HEK293 (cell line): Measurements from ENCODE around the gene C19orf25.

Experiments
- TCF7L2 ChIP-seq: IDR thresholded peaks from 2 replicates; pipeline ENCODE4 v1.6.1; 2011; ENCODE audit warnings: low read depth, mild to moderate bottlenecking, inconsistent platforms, low read length, moderate library complexity, borderline replicate concordance
- TF ChIP-seq, protein P1 (sequence below): fragments of 450-650 bp; formaldehyde crosslinking; IDR thresholded peaks from 2 replicates; pipeline ENCODE4 v1.5.1; 2016; ENCODE audit warnings: missing biosample characterization, missing genetic modification characterization

DNA sequence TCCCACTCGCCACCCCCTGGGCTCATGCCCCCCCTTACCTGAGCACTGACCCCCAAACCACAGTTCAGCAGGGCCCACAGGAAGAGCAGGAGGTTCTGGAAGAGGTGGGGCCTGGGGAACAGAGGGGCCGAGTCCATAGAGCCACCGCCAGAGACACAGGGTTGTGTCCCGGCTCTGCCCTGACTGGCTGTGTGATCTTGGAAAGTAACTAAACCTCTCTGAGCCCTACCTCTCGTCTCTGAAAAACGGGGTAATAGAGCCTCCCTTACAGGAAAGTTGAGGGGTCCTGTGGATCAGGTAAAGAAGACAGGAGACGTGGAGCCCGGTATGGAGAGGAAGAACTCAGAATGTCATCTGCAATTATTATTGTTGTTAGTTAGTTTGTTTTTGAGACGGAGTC lies 31.8 kb upstream of the C19orf25 start:
- TF ChIP-seq, protein P1, sequence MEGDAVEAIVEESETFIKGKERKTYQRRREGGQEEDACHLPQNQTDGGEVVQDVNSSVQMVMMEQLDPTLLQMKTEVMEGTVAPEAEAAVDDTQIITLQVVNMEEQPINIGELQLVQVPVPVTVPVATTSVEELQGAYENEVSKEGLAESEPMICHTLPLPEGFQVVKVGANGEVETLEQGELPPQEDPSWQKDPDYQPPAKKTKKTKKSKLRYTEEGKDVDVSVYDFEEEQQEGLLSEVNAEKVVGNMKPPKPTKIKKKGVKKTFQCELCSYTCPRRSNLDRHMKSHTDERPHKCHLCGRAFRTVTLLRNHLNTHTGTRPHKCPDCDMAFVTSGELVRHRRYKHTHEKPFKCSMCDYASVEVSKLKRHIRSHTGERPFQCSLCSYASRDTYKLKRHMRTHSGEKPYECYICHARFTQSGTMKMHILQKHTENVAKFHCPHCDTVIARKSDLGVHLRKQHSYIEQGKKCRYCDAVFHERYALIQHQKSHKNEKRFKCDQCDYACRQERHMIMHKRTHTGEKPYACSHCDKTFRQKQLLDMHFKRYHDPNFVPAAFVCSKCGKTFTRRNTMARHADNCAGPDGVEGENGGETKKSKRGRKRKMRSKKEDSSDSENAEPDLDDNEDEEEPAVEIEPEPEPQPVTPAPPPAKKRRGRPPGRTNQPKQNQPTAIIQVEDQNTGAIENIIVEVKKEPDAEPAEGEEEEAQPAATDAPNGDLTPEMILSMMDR (tag by site-specific recombination) = no peak
- TF ChIP-seq TCF7L2 = no peak
